Prostate gland (tissue), 2 donors: ENCODE results near the gene TREM1.

Experiments
- CTCF ChIP-seq, 4 experiments: fragments of 200-600 bp in 2 of 4; fragments of 450-650 bp in 2 of 4; sonication (generic) in 2 of 4; IDR thresholded peaks; 1 replicate in 3 of 4; 2 replicates in 1 of 4; pipeline ENCODE4 v1.5.1; 2016 to 2019; ENCODE audit warnings: antibody characterized with exemption in 4 of 4, mild to moderate bottlenecking in 2 of 4, moderate library complexity in 2 of 4
- POLR2A ChIP-seq: fragments of 450-650 bp; IDR thresholded peaks from one replicate; pipeline ENCODE4 v1.6.1; 2016; ENCODE audit warnings: antibody characterized with exemption, mild to moderate bottlenecking
- POLR2AphosphoS5 ChIP-seq: sonication (generic); formaldehyde crosslinking; IDR thresholded peaks from one replicate; pipeline ENCODE4 v1.6.1; 2017; ENCODE audit warnings: antibody characterized with exemption

- no peak for TF ChIP-seq CTCF (IDR thresholded peaks at IDR 0.05)
- TF ChIP-seq POLR2A = no peak
- no peak for TF ChIP-seq POLR2AphosphoS5
These were observed 14.5 kb downstream of the TREM1 start for GRCh38 chr6:41271901-41272395.
